GM23338 (cell line): ENCODE results near the gene LGI1. TPM values are rescaled to one million over a fixed set of nuclear protein-coding genes. Genes with fewer than 3 reads are reported as not detected.

ENCODE experiments used
- ATAC-seq: fragments of 200-7000 bp; cut with Tn5 transposase; 3 replicates; pipeline ENCODE4 v1.9.1; 2020
- DNase-seq: peaks from one replicate; pipeline ENCODE4 v3.0.0-alpha.2; 2015; ENCODE audit warnings: low spot score
- H2AFZ ChIP-seq: fragments of 200-600 bp; sonication (generic); 2 replicates; pipeline ENCODE4 v1.8.0; 2016; ENCODE audit warnings: antibody characterized with exemption, mild to moderate bottlenecking, moderate library complexity
- H3F3A ChIP-seq: fragments of 200-600 bp; sonication (generic); replicated peaks from 2 replicates; pipeline ENCODE4 v1.8.0; 2017; ENCODE audit warnings: antibody characterized with exemption, mixed run types, low read depth
- H3K27ac ChIP-seq: fragments of 200-600 bp; sonication (generic); 2 replicates; pipeline ENCODE4 v1.6.1; 2016; ENCODE audit warnings: low read depth
- H3K27me3 ChIP-seq: fragments of 200-600 bp; sonication (generic); 2 replicates; pipeline ENCODE4 v1.8.0; 2016; ENCODE audit warnings: mild to moderate bottlenecking, mixed run types, moderate library complexity; ENCODE audit not compliant: insufficient read depth
- H3K36me3 ChIP-seq: fragments of 200-600 bp; sonication (generic); 2 replicates; pipeline ENCODE4 v1.8.0; 2016; ENCODE audit warnings: mild to moderate bottlenecking; ENCODE audit not compliant: insufficient read depth
- H3K4me1 ChIP-seq: fragments of 200-600 bp; sonication (generic); 2 replicates; pipeline ENCODE4 v1.8.0; 2016; ENCODE audit warnings: mild to moderate bottlenecking, moderate library complexity; ENCODE audit not compliant: insufficient read depth
- H3K4me2 ChIP-seq: fragments of 200-600 bp; sonication (generic); 2 replicates; pipeline ENCODE4 v1.7.1; 2017; ENCODE audit warnings: mixed run types
- H3K4me3 ChIP-seq: fragments of 200-600 bp; sonication (generic); 2 replicates; pipeline ENCODE4 v1.6.1; 2016; ENCODE audit warnings: mixed run types
- H3K79me2 ChIP-seq: fragments of 200-600 bp; sonication (generic); replicated peaks from 2 replicates; pipeline ENCODE4 v1.8.0; 2017; ENCODE audit warnings: mild to moderate bottlenecking; ENCODE audit not compliant: insufficient read depth
- H3K9me2 ChIP-seq: fragments of 200-600 bp; sonication (generic); 2 replicates; pipeline ENCODE4 v1.8.0; 2017; ENCODE audit not compliant: insufficient read depth
- H4K20me1 ChIP-seq: fragments of 200-600 bp; sonication (generic); replicated peaks from 2 replicates; pipeline ENCODE4 v1.8.0; 2017; ENCODE audit warnings: mild to moderate bottlenecking; ENCODE audit not compliant: insufficient read depth
- H3K27ac Mint-ChIP-seq: 2 replicates; pipeline ENCODE4 v1.8.0; 2020; ENCODE audit warnings: inconsistent platforms, mild to moderate bottlenecking, moderate library complexity, mixed read lengths
- H3K27me3 Mint-ChIP-seq: 3 replicates; pipeline ENCODE4 v1.8.0; 2022; ENCODE audit warnings: low read depth, mild to moderate bottlenecking, moderate library complexity, mixed read lengths, inconsistent platforms; ENCODE audit not compliant: insufficient read depth, poor library complexity
- H3K36me3 Mint-ChIP-seq: 3 replicates; pipeline ENCODE4 v1.8.0; 2021; ENCODE audit warnings: low read depth, mild to moderate bottlenecking, inconsistent platforms, moderate library complexity, mixed read lengths
- H3K4me1 Mint-ChIP-seq: 3 replicates; pipeline ENCODE4 v1.8.0; 2020; ENCODE audit warnings: mild to moderate bottlenecking, inconsistent platforms, mixed read lengths
- H3K4me3 Mint-ChIP-seq: 3 replicates; pipeline ENCODE4 v1.8.0; 2021; ENCODE audit warnings: moderate library complexity, mild to moderate bottlenecking, inconsistent platforms, mixed read lengths
- H3K9me3 Mint-ChIP-seq: 3 replicates; pipeline ENCODE4 v1.8.0; 2020; ENCODE audit warnings: moderate library complexity, mild to moderate bottlenecking, inconsistent platforms, mixed read lengths
- CREB1 ChIP-seq: fragments of 250-450 bp; sonication (Bioruptor Pico); IDR thresholded peaks from 2 replicates; pipeline ENCODE4 v1.5.0; 2020; ENCODE audit warnings: low read depth, mild to moderate bottlenecking, moderate library complexity
- CTCF ChIP-seq, 2 experiments: fragments of 200-600 bp in 1 of 2; sonication (generic) in 1 of 2; conservative IDR thresholded peaks; 2 replicates each; pipeline versions ENCODE4 v1.5.1 to v1.6.1; 2016 to 2017; ENCODE audit warnings: antibody characterized with exemption in 2 of 2, low read depth in 2 of 2, mild to moderate bottlenecking in 2 of 2, moderate library complexity in 1 of 2
- ETS1 ChIP-seq: IDR thresholded peaks from 2 replicates; pipeline ENCODE4 v1.6.1; 2016; ENCODE audit warnings: antibody characterized with exemption
- EZH2 ChIP-seq: fragments of 200-600 bp; sonication (generic); IDR thresholded peaks from one replicate; pipeline ENCODE4 v1.8.0; 2017; ENCODE audit warnings: antibody characterized with exemption, mild to moderate bottlenecking, low read depth; ENCODE audit not compliant: unreplicated experiment
- EZH2phosphoT487 ChIP-seq: fragments of 200-600 bp; sonication (generic); IDR thresholded peaks from one replicate; pipeline ENCODE4 v1.8.1; 2018; ENCODE audit warnings: antibody characterized with exemption; ENCODE audit not compliant: unreplicated experiment
- JUNB ChIP-seq: IDR thresholded peaks from one replicate; pipeline ENCODE4 v1.6.1; 2016; ENCODE audit warnings: antibody characterized with exemption; ENCODE audit not compliant: unreplicated experiment
- NANOG ChIP-seq: IDR thresholded peaks from 2 replicates; pipeline ENCODE4 v1.6.1; 2016; ENCODE audit warnings: antibody characterized with exemption, borderline replicate concordance
- POLR2AphosphoS5 ChIP-seq: IDR thresholded peaks from 2 replicates; pipeline ENCODE4 v1.6.1; 2016; ENCODE audit warnings: antibody characterized with exemption, low read depth
- STAT1 ChIP-seq: IDR thresholded peaks from one replicate; pipeline ENCODE4 v1.6.1; 2016; ENCODE audit warnings: antibody characterized with exemption; ENCODE audit not compliant: unreplicated experiment
- ZNF114 ChIP-seq: fragments of 250-450 bp; sonication (Bioruptor Pico); IDR thresholded peaks from 2 replicates; pipeline ENCODE4 v1.5.0; 2020; ENCODE audit warnings: mild to moderate bottlenecking, moderate library complexity
- ZNF331 ChIP-seq: fragments of 250-450 bp; sonication (Bioruptor Pico); IDR thresholded peaks from 2 replicates; pipeline ENCODE4 v1.5.0; 2020; ENCODE audit warnings: low read depth, mild to moderate bottlenecking, moderate library complexity
- ZNF462 ChIP-seq: fragments of 250-450 bp; sonication (Bioruptor Pico); IDR thresholded peaks from 2 replicates; pipeline ENCODE4 v1.5.0; 2020; ENCODE audit warnings: mild to moderate bottlenecking, moderate library complexity
- polyA plus RNA-seq: library from polyadenylated mRNA; unstranded; fragments of >200 nt; fragmentation: Nextera tagmentation; extraction: Ambion mirVana; gene quantifications from 2 replicates; pipeline ENCODE4 v1.2.1, GENCODE V29; 2016
- total RNA-seq: library from RNA; depleted of rRNA; stranded (reverse); fragments of >200 nt; shearing (Covaris generic); gene quantifications from 2 replicates; pipeline ENCODE4 v1.2.3, GENCODE V29; 2014
- TF ChIP-seq, protein P1 (sequence below): IDR thresholded peaks from one replicate; pipeline ENCODE4 v1.6.1; 2018; ENCODE audit warnings: antibody characterized with exemption; ENCODE audit not compliant: unreplicated experiment

Gene LGI1
- total and polyA plus RNA-seq, 2 experiments from 2014 or later, result 0.28 to 0.31 TPM

DNA sequence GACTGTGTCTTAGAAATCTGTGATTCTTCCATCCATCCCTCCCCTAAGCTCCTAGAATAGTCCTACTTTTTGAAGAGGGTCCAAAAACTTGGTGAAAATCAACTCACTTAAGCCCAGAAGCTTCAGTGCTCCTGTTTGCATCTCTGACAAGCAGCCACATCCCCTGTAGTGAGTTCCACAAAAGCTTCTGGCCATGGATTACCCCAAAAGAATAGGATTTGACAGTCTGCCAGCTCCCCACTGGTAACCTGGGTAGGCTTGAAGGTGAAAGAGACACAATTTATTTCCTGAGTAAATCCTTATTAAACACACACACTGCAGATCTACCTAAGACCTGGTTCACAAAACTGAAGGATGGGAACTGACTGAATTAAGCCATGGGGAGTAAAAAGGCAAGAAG is 46.5 kb downstream of the LGI1 start:
- H3K4me2 ChIP-seq, result no peak overlapping the region
- no peaks in the 10 kb centered on the region for H3K4me1 ChIP-seq
- no peak overlapping the region for H3K27ac Mint-ChIP-seq
- H3K79me2 ChIP-seq, result no peaks in the 10 kb centered on the region
- H3K4me3 ChIP-seq, result no peak overlapping the region
- DNase-seq (no peak), ATAC-seq (peak; percentile 62)
- no peaks in the 10 kb centered on the region for H3K36me3 Mint-ChIP-seq
- no peaks in the 10 kb centered on the region for H3K9me3 Mint-ChIP-seq
- no peaks in the 10 kb centered on the region for H3F3A ChIP-seq
- no peaks in the 10 kb centered on the region for H3K36me3 ChIP-seq
- H3K9me2 ChIP-seq, result no peaks in the 10 kb centered on the region; the same call in 1 of the 2 replicates
- TF ChIP-seq NANOG (no peak), ETS1 (no peak), ZNF114 (CRISPR knock-in tag) (no peak), ZNF331 (no peak), CTCF (conservative IDR thresholded peaks at IDR 0.05; ENCODE audit: low read depth in 2 of 2) (no peak), STAT1 (no peak), JUNB (no peak), EZH2 (no peak), ZNF462 (CRISPR knock-in tag) (no peak), POLR2AphosphoS5 (no peak), CREB1 (CRISPR knock-in tag) (no peak), EZH2phosphoT487 (no peak)
- TF ChIP-seq, protein P1, sequence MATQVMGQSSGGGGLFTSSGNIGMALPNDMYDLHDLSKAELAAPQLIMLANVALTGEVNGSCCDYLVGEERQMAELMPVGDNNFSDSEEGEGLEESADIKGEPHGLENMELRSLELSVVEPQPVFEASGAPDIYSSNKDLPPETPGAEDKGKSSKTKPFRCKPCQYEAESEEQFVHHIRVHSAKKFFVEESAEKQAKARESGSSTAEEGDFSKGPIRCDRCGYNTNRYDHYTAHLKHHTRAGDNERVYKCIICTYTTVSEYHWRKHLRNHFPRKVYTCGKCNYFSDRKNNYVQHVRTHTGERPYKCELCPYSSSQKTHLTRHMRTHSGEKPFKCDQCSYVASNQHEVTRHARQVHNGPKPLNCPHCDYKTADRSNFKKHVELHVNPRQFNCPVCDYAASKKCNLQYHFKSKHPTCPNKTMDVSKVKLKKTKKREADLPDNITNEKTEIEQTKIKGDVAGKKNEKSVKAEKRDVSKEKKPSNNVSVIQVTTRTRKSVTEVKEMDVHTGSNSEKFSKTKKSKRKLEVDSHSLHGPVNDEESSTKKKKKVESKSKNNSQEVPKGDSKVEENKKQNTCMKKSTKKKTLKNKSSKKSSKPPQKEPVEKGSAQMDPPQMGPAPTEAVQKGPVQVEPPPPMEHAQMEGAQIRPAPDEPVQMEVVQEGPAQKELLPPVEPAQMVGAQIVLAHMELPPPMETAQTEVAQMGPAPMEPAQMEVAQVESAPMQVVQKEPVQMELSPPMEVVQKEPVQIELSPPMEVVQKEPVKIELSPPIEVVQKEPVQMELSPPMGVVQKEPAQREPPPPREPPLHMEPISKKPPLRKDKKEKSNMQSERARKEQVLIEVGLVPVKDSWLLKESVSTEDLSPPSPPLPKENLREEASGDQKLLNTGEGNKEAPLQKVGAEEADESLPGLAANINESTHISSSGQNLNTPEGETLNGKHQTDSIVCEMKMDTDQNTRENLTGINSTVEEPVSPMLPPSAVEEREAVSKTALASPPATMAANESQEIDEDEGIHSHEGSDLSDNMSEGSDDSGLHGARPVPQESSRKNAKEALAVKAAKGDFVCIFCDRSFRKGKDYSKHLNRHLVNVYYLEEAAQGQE, result no peak
- H3K27me3 ChIP-seq, result no peaks in the 10 kb centered on the region
- H2AFZ ChIP-seq, result 0 out of 2 replicates have a peak overlapping the region, but pooled peaks have one; percentile 10
- H3K4me1 Mint-ChIP-seq, result peaks cover 13% of the 10 kb centered on the region; the same call in 2 of the 3 replicates
- H4K20me1 ChIP-seq, result no peaks in the 10 kb centered on the region
- no peaks in the 10 kb centered on the region for H3K27me3 Mint-ChIP-seq
- H3K4me3 Mint-ChIP-seq, result no peak overlapping the region
- H3K27ac ChIP-seq, result no peak overlapping the region
